ENCODE measurements around the gene HDAC4.

DNA sequence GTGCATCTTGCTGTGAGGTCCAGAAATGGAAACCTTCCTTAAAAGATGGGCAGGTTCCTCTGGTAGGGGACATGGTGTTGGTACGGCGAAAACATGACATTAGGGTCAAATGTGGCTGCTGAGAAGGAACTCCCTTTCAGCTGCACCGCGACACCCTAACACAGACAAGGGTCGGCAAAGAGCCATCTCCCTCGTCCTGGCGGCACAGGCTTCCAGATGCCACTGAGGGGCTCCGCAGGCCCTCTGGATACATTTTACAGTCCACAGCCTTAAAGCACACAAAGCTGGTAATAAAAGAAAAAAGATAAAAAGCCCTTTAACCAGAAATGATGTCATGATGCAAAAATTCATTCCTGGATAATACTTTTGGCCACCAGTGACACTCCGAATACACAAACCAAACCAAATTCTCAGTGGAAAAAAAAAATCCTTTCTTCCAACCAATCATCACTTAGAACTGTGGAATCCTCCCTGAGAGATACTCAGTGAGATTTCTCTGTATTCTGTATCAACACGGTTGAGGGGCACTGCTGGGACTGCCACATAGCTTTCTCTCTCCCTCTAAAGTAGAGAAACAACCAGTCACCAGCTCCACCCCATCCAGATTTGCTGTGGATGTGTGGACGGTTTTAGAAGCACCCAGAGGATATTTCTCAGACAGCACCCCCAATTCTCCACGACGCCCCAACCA lies 174.8 kb downstream of the HDAC4 start:
- TF ChIP-seq, protein P1, sequence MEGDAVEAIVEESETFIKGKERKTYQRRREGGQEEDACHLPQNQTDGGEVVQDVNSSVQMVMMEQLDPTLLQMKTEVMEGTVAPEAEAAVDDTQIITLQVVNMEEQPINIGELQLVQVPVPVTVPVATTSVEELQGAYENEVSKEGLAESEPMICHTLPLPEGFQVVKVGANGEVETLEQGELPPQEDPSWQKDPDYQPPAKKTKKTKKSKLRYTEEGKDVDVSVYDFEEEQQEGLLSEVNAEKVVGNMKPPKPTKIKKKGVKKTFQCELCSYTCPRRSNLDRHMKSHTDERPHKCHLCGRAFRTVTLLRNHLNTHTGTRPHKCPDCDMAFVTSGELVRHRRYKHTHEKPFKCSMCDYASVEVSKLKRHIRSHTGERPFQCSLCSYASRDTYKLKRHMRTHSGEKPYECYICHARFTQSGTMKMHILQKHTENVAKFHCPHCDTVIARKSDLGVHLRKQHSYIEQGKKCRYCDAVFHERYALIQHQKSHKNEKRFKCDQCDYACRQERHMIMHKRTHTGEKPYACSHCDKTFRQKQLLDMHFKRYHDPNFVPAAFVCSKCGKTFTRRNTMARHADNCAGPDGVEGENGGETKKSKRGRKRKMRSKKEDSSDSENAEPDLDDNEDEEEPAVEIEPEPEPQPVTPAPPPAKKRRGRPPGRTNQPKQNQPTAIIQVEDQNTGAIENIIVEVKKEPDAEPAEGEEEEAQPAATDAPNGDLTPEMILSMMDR (IDR thresholded peaks at IDR 0.05; ENCODE audit: poor library complexity): peak; percentile 36
- TF ChIP-seq EZH2 (IDR thresholded peaks at IDR 0.05; ENCODE audit: borderline replicate concordance) (no peak), EZH2phosphoT487 (IDR thresholded peaks at IDR 0.05; ENCODE audit: low read depth, severe bottlenecking, unreplicated experiment) (no peak)
